ENCODE results near the gene MAGI1. TPM values are rescaled to one million over a fixed set of nuclear protein-coding genes. Genes with fewer than 3 reads are reported as not detected.

The MAGI1 gene
- total RNA-seq, 1 experiment from 2014 or later, result 0.77 TPM

DNA sequence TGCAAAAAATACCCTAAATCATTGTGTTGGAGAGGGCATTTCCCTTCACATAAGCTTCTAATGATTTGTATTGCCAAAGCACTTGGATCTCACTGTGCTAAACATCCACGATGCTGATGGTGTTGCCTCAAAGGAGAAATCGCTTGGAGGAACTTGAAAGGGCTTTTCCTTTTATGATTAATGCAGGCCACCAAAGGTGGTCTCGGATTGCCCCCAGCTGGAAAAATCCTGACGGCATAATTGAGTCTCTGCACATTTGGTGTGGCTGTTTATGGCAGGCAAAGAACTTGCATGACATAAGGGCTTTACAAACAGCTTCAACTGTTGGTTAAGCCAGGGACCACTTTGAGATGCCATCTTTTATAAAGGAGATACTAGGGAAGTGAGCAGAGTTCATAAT, 687.0 kb downstream of the MAGI1 start:
- in situ Hi-C loops (cut with HindIII; ENCODE audit: low pct_unique_long_range_greater_than_20kb, low sequenced_read_pairs), result no loop called here
- no peak for DNase-seq (ENCODE audit: low read depth, low spot score)

GRCh38 chr3:65350801-65351476, 687.8 kb downstream of the MAGI1 start:
- in situ Hi-C loops (cut with HindIII; ENCODE audit: low pct_unique_long_range_greater_than_20kb, low sequenced_read_pairs), result no loop called here
- DNase-seq (ENCODE audit: low read depth, low spot score), result no peak

DNA sequence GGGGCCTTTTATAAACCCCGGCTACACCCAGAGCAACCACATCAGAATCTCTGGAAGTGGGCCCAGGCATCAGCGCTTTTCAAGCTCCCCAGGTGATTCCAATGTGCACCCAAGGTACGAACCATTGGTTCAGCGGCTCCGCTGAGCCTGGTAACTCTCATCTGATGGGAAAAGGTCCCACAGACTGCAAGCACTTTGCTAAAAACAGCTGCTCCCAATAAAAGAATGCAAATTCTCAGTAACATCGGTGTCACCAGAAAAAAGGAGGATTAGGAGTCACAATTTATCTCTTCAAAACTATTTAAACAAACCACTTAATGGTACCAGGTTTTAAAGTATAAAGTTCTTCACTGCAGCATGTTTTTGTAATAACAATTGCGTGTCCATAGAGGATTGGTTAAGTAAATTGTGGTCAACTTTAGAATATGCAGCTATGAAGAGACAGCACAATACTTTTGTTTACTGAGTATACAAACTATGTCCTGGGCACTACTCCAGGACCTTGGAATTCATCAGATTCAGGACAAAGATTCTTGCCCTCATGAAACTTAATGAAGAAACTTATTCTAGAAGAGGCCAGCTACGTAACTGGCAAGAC, 690.2 kb downstream of the MAGI1 start:
- in situ Hi-C loops (cut with HindIII; ENCODE audit: low pct_unique_long_range_greater_than_20kb, low sequenced_read_pairs), result no loop called here
- DNase-seq (ENCODE audit: low read depth, low spot score), result no peak

DNA sequence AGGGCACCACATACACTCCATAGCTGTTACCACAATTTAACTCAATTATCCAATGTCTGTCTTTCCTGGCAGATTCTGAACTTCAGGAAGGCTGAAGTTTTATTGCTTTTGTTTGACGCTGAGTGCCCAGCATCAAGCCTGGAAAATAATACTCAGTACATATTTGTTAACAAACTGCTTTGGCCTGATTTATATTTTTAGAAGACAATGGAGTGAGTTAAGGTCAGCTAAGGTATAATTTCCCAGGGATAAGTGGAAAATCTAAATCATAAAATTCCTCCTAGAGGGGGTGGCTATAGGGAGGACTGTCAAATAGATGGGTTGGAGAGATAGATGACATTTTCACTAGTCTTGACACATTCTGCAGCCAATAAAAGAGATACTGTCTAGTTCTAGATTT, 691.6 kb downstream of the MAGI1 start:
- no peak for DNase-seq (ENCODE audit: low read depth, low spot score)
- in situ Hi-C loops (cut with HindIII; ENCODE audit: low pct_unique_long_range_greater_than_20kb, low sequenced_read_pairs), result no loop called here

- no peak for DNase-seq (ENCODE audit: low read depth, low spot score)
- in situ Hi-C loops (cut with HindIII; ENCODE audit: low pct_unique_long_range_greater_than_20kb, low sequenced_read_pairs), result no loop called here
Measured at GRCh38 chr3:65344846-65345245, 693.9 kb downstream of the MAGI1 start.

GRCh38 chr3:65344444-65344843, 694.3 kb downstream of the MAGI1 start:
- in situ Hi-C loops (cut with HindIII; ENCODE audit: low pct_unique_long_range_greater_than_20kb, low sequenced_read_pairs), result no loop called here
- DNase-seq (ENCODE audit: low read depth, low spot score), result no peak

DNA sequence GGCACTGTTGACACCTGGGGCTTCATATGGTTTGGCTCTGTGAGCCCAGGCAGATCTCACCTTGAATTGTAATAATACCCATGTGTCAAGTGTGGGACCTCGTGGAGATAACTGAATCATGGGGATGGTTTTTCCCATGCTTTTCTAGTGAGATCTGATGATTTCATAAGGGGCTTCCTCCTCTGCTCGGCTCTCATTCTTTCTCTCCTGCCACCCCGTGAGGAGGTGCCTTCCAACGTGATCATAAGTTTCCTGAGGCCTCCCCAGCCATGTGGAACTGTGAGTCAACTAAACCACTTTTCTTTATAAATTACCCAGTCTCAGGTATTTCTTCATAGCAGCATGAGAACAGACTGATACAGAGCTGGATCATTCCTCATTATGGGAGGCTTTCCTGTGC, 695.0 kb downstream of the MAGI1 start:
- DNase-seq (ENCODE audit: low read depth, low spot score), result no peak
- in situ Hi-C loops (cut with HindIII; ENCODE audit: low pct_unique_long_range_greater_than_20kb, low sequenced_read_pairs), result no loop called here

- in situ Hi-C loops (cut with HindIII; ENCODE audit: low pct_unique_long_range_greater_than_20kb, low sequenced_read_pairs), result no loop called here
- DNase-seq (ENCODE audit: low read depth, low spot score), result no peak
Measured at GRCh38 chr3:65343026-65343425, 695.7 kb downstream of the MAGI1 start.

- in situ Hi-C loops (cut with HindIII; ENCODE audit: low pct_unique_long_range_greater_than_20kb, low sequenced_read_pairs), result no loop called here
- DNase-seq (ENCODE audit: low read depth, low spot score), result peak; percentile 70
Measured at GRCh38 chr3:65342084-65342683, 696.5 kb downstream of the MAGI1 start.

DNA sequence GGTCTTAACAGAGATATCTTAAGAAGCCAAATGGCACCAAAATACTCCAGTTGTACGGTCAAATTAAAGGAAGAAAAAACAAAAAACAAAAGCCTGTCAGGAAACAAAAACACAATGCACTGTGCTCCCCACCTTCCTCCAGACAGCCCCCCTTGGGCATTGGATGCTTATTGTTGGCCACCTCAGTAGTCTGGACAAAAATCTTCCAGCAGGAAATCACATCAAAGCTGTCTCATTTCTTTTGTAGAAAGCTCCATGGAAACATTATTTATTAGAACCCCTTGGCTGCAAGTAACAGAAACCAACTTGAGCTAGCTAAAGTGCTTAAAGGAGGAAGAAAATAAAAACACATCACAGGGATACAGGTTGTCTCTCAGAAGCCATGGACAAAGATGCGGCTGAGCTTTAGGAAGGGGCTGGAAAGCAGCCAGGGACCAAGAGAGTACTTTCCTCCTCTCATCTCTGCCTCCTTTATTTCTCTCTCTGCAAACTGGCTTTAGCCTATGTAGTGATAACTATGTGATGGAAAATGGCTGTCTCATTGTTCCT, 699.5 kb downstream of the MAGI1 start:
- DNase-seq (ENCODE audit: low read depth, low spot score), result no peak
- in situ Hi-C loops (cut with HindIII; ENCODE audit: low pct_unique_long_range_greater_than_20kb, low sequenced_read_pairs), result no loop called here

GRCh38 chr3:65338571-65338970, 700.1 kb downstream of the MAGI1 start:
- in situ Hi-C loops (cut with HindIII; ENCODE audit: low pct_unique_long_range_greater_than_20kb, low sequenced_read_pairs), result no loop called here
- peak; percentile 83 for DNase-seq (ENCODE audit: low read depth, low spot score)

- no peak for DNase-seq (ENCODE audit: low read depth, low spot score)
- in situ Hi-C loops (cut with HindIII; ENCODE audit: low pct_unique_long_range_greater_than_20kb, low sequenced_read_pairs), result no loop called here
Measured at GRCh38 chr3:65335587-65335986, 703.1 kb downstream of the MAGI1 start.

- peak; percentile 67 for DNase-seq (ENCODE audit: low read depth, low spot score)
- in situ Hi-C loops (cut with HindIII; ENCODE audit: low pct_unique_long_range_greater_than_20kb, low sequenced_read_pairs), result no loop called here
Measured at GRCh38 chr3:65334045-65334665, 704.6 kb downstream of the MAGI1 start.

DNA sequence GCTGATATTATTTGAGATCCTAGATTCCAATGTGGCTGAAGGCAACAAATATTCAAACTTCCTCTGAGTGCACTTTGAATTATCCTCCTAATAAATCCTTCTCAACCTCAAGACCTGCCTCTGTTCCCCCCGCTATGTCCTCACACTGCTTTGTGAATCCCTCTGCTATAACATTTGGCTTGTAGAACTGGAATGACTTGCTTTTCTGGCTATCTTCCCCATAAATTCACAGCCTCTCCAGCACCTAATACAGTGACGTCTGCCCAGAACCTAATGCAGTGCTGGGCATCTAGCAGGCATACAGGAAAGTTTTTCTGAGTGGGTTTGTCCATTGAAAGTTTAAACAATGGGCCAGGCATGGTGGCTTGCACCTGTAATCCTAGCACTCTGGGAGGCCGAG, 707.0 kb downstream of the MAGI1 start:
- DNase-seq (ENCODE audit: low read depth, low spot score), result no peak
- in situ Hi-C loops (cut with HindIII; ENCODE audit: low pct_unique_long_range_greater_than_20kb, low sequenced_read_pairs), result no loop called here

DNA sequence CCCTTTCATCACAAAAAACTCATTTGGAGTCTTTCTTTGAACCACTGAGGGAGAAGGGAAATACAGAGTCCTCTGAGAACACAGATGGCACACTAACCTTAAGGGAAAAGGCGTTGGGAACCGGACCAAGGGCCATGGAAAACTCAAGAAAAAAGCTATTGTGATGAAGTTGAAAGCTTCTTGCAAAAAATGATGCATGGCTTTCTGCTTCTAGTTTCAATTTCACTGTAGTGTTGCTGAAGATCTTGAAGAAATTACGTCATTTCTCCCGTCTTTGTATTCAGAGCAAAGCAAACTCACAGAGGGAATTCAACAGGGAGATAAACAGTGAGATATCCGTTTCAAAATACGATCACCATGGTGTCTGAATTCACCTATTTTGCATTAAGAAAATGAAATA, 708.6 kb downstream of the MAGI1 start:
- in situ Hi-C loops (cut with HindIII; ENCODE audit: low pct_unique_long_range_greater_than_20kb, low sequenced_read_pairs), result no loop called here

GRCh38 chr3:65328148-65328547, 710.6 kb downstream of the MAGI1 start:
- in situ Hi-C loops (cut with HindIII; ENCODE audit: low pct_unique_long_range_greater_than_20kb, low sequenced_read_pairs), result no loop called here
- no peak for DNase-seq (ENCODE audit: low read depth, low spot score)

More for the DNA sequence above, 708.6 kb downstream of the MAGI1 start:
- peak; percentile 9 for DNase-seq (ENCODE audit: low read depth, low spot score)

DNA sequence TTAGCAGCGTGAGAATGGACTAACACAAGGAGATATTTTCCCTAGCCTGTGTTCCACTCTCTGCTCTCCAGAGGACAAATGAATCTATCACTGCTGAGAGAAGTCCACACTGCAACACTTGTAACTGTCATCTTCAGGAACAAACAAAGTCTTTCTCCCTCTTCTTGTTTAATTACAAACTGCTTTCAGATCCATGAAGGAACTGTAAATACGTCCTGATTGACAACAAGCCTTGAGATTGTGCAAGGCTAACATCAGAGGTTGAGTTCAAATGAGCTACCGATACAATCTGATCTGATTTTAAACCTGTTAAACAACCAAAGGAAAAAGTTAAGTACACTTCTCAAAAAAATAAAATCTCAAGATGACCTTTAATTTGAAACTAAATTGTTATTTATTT, 712.1 kb downstream of the MAGI1 start:
- no peak for DNase-seq (ENCODE audit: low read depth, low spot score)
- in situ Hi-C loops (cut with HindIII; ENCODE audit: low pct_unique_long_range_greater_than_20kb, low sequenced_read_pairs), result no loop called here

- in situ Hi-C loops (cut with HindIII; ENCODE audit: low pct_unique_long_range_greater_than_20kb, low sequenced_read_pairs), result no loop called here
- DNase-seq (ENCODE audit: low read depth, low spot score), result no peak
Measured at GRCh38 chr3:65322910-65323309, 715.8 kb downstream of the MAGI1 start.
